Mammary epithelial cell (primary cell): ENCODE results near the gene RAB37.

Source experiments
- CTCF ChIP-seq, 2 donors: IDR thresholded peaks in 1 of 2; conservative IDR thresholded peaks in 1 of 2; 2 replicates each; pipeline ENCODE4 v1.5.1; 2011 to 2012; ENCODE audit warnings: inconsistent platforms in 2 of 2, low read length in 2 of 2, mild to moderate bottlenecking in 2 of 2, control low read depth in 1 of 2, low read depth in 1 of 2; ENCODE audit not compliant: insufficient read depth in 1 of 2; ENCODE audit errors: extremely low read depth in 1 of 2
- EZH2 ChIP-seq: IDR thresholded peaks from 2 replicates; pipeline ENCODE4 v1.6.1; 2012; ENCODE audit warnings: low read length, inconsistent platforms, borderline replicate concordance

DNA sequence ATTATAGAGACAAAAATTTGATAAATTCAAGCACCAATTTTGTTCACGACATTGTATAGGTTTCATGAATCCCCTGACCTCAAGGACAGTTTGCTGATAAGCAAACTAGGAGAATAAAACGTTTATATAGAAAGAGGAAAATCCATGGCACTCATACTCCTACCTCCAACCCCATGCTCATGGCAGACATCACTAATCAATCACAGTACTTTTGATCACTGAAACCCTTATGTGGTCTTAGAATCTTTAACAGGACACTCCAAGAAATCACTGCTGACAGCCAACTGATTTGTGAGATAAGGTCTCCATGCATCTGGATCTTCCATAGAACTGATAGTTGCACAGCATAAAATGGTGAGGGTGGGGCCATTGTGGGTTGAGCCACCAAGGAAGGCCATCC lies 6.7 kb downstream of the RAB37 start:
- TF ChIP-seq CTCF (conservative IDR thresholded peaks at IDR 0.05 in 1 of 2, IDR thresholded peaks at IDR 0.05 in 1 of 2; ENCODE audit: extremely low read depth in 1 of 2, insufficient read depth in 1 of 2, low read depth in 1 of 2, low read length in 2 of 2) = no peak
- TF ChIP-seq EZH2 = no peak
